ENCODE results near the gene KIAA0753. TPM values are rescaled to one million over a fixed set of nuclear protein-coding genes. Genes with fewer than 3 reads are reported as not detected.

Gene KIAA0753
- total RNA-seq, 1 experiment from 2014 or later, result 18.3 TPM

- no peak for TF ChIP-seq RAD21 (IDR thresholded peaks at IDR 0.05; ENCODE audit: low read depth)
- no peak for TF ChIP-seq EZH2phosphoT487 (IDR thresholded peaks at IDR 0.05; ENCODE audit: borderline replicate concordance)
- TF ChIP-seq YY1 (IDR thresholded peaks at IDR 0.05; ENCODE audit: extremely low read depth, insufficient replicate concordance, low read depth, low read length), result no peak
- no peak for TF ChIP-seq TCF7L2 (IDR thresholded peaks at IDR 0.05; ENCODE audit: borderline replicate concordance, extremely low read depth, insufficient read depth, insufficient read length)
Observed at GRCh38 chr17:6558276-6558675, 82.2 kb downstream of the KIAA0753 start (continued).

GRCh38 chr17:6557040-6557438 is 83.5 kb downstream of the KIAA0753 start:
- intact Hi-C loops (cut with micrococcal nuclease), result no loop called here

More at GRCh38 chr17:6557040-6557438, 83.5 kb downstream of the KIAA0753 start:
- CTCF ChIA-PET, result no interaction called here
- Histone ChIP-seq H3K9me2 (ENCODE audit: insufficient read depth) (no peaks in the 10 kb centered on the region), H3K4me3 (replicated peaks in 1 of 2; ENCODE audit: low read depth in 1 of 2, low read length in 2 of 2) (peak overlapping the region; percentile 28 to 49), H3K4me2 (ENCODE audit: low read length) (peak overlapping the region; percentile 72), H3K36me3 (ENCODE audit: control insufficient read depth in 1 of 2, insufficient read depth in 2 of 2, low read length in 2 of 2) (no peaks in the 10 kb centered on the region), H3K4me1 (ENCODE audit: control insufficient read depth in 1 of 2, insufficient read depth in 2 of 2, low read length in 2 of 2) (peaks cover 20 to 35% of the 10 kb centered on the region in 2 experiments), H2AFZ (ENCODE audit: low read depth, low read length, poor library complexity, severe bottlenecking) (no peak overlapping the region), H3K79me2 (ENCODE audit: insufficient read depth, low read length) (no peaks in the 10 kb centered on the region), H3K27ac (ENCODE audit: low read depth, low read length) (no peak overlapping the region), H3K9ac (ENCODE audit: low read length) (no peak overlapping the region), H3K9me3 (ENCODE audit: control insufficient read depth in 1 of 2, insufficient read depth in 1 of 2, low read depth in 1 of 2, low read length in 2 of 2) (no peaks in the 10 kb centered on the region), H3K27me3 (ENCODE audit: insufficient read depth, low read length) (no peaks in the 10 kb centered on the region), H4K20me1 (ENCODE audit: insufficient read depth) (no peaks in the 10 kb centered on the region)
- TF ChIP-seq ZBTB33 (IDR thresholded peaks at IDR 0.05; ENCODE audit: extremely low read depth, insufficient replicate concordance, low read length) (no peak), JUND (IDR thresholded peaks at IDR 0.05) (no peak), EZH2phosphoT487 (IDR thresholded peaks at IDR 0.05; ENCODE audit: borderline replicate concordance) (no peak), CTCF (IDR thresholded peaks at IDR 0.05 in 2 of 3, conservative IDR thresholded peaks at IDR 0.05 in 1 of 3; ENCODE audit: borderline replicate concordance in 1 of 3, insufficient read depth in 1 of 3, low read depth in 2 of 3, low read length in 2 of 3) (no peak), ZNF274 (IDR thresholded peaks at IDR 0.05; ENCODE audit: low read depth, low read length) (no peak), SP1 (IDR thresholded peaks at IDR 0.05; ENCODE audit: low read depth) (no peak), TCF7L2 (IDR thresholded peaks at IDR 0.05; ENCODE audit: borderline replicate concordance, extremely low read depth, insufficient read depth, insufficient read length) (no peak), CEBPB (IDR thresholded peaks at IDR 0.05; ENCODE audit: low read depth) (no peak), CBX3 (IDR thresholded peaks at IDR 0.05; ENCODE audit: low read depth) (no peak)
- no TSS peak for BruUV-seq (replicated peaks)
- RAD21 ChIA-PET (ENCODE audit: low non-redundant PET in 1 of 2, low total read pairs in 2 of 2, uncharacterized antibody in 2 of 2, unreplicated experiment in 2 of 2), result no interaction called here
- ATAC-seq, result no peak
- POLR2A ChIA-PET, result no interaction called here
- no peak for DNase-seq (ENCODE audit: low read depth, low spot score)
